GM21447 (cell line): ENCODE results near the gene AK2.
"Not testable (repeated sequence)": the region's sequence is repeated elsewhere in the genome, so short reads cannot be mapped to it uniquely, and the experiment has no call there.

Source experiments
- ATAC-seq: cut with Tn5 transposase; IDR thresholded peaks from one replicate; pipeline ENCODE4 v1.9.1; 2021; ENCODE audit not compliant: unreplicated experiment

Gene AK2

DNA sequence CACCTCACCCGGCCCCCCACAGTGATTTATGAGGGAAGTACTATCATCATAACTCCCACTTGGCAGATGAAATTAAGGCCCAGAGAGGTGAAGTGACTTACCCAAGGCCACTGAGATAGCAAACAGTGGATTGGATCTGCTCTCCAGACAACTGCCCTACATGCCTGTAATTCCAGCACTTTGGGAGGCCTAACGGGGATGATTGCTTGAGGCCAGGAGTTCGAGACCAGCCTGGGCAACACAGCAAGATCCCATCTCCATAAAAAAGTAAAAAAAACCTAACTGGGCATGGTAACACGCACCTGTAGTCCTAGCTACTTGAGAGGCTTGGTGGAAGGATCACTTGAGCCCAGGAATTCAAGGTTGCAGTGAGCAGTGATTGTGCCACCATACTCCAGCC, 57.8 kb downstream of the AK2 start:
- ATAC-seq: no peak

DNA sequence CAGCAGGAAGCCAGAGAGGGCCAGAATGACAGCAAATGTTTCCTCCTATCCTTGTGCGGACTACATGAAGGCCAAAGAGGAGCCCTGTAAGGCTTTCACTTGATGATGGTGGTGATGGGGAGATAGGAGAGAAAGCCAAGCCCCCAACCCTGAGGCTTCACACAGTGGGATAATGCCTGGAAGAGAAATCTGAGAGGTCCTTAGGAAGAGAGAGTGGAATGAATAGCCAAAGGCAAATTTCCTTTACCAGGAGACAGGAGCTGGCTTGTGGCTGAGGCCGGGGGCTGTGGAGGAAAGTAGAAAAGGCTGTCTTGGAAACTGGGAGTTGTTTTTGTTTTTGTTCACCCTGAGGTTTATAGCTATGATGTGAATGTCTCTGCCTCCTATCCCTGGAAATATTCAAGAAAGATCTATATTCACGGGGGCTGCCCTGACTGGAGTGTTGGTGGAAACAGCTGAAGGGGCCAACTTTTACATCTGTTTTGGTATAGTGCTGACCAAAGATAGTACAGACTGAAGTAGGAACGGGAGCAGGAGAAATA, 59.1 kb downstream of the AK2 start:
- ATAC-seq: no peak

DNA sequence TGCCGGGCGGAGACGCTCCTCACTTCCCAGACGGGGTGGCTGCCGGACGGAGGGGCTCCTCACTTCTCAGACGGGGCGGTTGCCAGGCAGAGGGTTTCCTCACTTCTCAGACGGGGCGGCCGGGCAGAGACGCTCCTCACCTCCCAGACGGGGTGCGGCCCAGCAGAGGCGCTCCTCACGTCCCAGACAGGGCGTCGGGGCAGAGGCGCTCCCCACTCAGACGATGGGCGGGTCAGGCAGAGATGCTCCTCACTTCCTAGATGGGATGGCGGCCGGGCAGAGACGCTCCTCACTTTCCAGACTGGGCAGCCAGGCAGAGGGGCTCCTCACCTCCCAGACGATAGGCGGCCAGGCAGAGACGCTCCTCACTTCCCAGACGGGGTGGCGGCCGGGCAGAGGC, 61.6 kb downstream of the AK2 start:
- not testable (repeated sequence) for ATAC-seq

DNA sequence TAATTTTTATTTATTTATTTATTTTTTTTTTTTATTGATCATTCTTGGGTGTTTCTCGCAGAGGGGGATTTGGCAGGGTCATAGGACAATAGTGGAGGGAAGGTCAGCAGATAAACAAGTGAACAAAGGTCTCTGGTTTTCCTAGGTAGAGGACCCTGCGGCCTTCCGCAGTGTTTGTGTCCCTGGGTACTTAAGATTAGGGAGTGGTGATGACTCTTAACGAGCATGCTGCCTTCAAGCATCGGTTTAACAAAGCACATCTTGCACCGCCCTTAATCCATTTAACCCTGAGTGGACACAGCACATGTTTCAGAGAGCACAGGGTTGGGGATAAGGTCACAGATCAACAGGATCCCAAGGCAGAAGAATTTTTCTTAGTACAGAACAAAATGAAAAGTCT, 63.2 kb downstream of the AK2 start:
- ATAC-seq: not testable (repeated sequence)

DNA sequence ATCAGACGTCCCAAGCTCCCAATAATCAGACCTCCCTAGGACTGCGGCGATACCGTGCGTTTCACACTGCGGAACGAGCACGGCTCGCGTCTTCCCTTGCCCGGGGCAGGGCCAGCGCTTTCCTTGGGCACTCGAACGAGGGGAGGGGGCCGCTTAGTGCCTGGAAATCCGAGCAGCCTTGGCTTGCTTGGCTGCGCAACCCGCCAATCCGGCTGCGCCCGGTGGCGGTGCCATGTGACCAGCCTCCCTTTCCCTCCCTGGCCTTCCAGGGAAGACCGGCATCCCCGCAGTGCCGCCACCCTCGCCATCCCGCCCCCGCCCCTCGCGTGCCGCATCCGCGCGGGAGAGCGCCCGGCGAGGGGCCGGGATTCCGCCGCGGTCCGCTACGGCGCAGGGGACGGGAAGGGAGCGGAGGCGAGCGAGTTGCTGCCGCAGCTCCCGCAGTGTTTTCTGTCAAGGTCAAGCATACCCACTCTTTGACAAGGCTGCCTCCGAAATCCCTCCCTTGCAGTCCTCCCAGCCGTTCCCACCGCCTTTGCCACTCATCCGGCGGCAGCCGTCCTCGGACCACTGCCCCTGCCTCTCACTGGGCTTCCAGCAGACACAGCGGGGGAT, 63.8 kb downstream of the AK2 start:
- no peak for ATAC-seq

DNA sequence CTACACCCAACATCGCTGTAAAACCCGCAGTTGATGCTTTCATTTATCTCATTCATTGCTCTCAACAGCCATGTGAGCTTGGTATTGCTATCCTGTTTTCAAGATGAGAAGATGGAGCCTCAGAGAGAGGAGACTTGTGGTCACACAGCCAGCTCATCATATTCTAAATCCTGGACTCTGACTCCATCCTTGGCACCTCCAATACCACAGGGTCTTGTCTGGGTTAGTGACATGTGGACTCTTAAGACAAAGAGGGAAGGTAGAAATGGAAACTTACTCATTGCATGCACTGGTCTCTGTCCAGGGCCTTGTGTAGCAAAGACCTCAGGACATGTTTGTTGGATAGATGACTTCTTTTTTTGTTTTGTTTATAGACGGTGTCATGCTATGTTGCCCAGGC, 65.1 kb downstream of the AK2 start:
- ATAC-seq: no peak

DNA sequence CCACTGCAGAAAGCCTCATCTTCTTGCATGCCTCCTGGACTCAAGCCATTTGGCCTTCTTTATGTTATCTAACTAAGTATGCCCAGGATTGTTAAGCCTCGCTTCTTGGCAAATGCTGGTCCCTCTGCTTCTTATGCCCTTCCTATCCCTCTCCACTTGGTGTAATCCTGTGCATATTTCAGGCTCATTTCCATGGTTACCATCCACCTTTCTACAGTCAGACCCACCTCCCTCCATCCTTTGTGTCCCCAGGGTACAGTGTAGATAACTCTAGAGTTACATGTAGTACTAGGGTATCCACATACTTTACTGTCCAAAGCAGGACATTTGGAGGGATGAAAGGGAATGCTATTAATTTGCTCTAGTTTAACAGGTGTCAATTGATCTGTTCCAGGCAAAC, 65.5 kb downstream of the AK2 start:
- ATAC-seq: no peak

DNA sequence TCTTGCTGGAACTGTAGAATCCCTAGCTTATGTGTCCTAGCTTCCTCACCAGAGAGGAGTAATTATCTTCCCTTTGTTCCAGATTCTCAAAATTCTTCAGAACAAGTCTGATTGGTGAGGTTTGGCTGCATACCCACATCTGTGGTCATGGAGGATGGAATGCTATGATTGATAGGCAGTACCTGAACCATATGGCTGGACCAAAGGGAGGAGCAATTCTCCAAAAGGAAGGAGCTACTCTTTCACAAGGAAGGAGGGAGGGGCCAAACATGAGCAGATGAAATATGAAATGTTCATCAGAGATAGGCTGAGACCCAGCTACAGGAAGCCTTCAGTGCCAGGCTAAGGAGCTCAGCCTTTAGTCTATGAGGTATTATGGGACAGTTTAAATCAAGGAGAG, 67.1 kb downstream of the AK2 start:
- no peak for ATAC-seq

DNA sequence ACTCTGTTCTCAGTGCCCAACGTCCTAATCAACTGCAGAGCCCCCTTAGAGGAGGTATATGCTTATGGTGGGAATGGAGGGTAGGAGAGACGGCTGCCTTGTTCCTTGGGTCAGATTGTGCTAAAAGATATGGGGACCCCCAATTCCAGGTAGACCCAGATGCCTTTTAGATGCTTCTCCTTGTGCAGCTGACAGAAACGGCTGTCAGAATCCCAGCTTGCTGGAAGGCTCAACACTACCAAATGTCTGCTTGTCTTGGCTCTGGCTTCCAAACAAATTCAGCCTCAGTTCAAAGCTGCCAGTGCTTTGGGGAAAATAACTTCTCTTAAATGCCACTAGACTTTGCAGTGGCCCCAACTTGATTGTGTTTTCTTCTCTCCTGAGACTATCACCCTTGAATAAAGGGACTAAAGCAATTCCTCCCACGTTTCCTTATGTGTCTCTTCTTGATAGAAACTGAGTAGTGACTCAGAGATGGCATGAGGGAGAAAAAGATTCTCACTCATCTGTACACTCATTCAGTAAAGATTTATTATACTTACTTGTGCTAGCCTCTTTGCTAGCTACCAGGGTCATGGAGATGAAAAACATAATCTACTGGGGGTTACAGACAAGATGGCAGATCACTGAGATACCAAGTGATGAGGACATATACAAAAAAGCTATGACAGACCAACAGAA, 68.7 kb downstream of the AK2 start:
- no peak for ATAC-seq

DNA sequence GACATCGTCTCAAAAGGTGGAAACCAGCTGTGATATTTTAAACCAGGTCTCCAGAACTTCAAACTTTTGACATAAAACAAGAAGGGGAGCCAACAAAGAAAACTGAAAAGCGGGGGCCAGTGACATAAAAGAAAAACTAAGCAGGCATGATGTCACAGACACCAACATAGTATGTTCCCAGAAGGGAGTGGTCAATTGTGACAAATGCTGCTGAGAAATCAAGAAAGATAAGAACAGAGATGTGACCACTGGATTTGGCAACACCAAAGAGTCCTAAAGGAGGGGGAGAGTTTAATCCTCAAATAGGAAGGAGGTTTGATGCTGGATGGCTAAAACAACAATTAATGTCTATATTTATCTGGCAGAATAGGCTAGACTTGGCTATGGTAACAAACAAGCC, 69.8 kb downstream of the AK2 start:
- no peak for ATAC-seq

DNA sequence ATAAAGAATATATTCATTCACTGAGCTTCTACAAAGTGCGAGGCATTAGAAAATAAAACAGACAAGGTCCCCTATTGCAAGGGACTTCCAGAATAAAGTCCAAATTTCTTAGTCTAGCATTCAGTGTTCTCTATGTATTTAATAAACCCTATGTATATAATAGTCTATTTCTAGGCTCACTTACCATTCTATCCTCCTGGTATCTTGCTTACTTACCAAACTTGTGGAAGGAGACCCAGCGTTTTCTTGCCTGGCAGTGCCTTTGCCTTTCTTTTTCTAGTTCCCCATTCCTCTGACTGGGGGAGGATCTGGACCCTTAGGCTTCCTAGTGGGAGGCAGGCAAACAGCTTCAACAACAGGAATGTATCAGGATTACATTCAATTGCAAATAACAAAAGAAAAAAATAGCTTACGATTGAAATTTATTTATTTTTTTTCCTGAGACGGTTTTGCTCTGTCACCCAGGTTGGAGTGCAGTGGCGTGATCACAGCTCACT, 71.4 kb downstream of the AK2 start:
- ATAC-seq: no peak

DNA sequence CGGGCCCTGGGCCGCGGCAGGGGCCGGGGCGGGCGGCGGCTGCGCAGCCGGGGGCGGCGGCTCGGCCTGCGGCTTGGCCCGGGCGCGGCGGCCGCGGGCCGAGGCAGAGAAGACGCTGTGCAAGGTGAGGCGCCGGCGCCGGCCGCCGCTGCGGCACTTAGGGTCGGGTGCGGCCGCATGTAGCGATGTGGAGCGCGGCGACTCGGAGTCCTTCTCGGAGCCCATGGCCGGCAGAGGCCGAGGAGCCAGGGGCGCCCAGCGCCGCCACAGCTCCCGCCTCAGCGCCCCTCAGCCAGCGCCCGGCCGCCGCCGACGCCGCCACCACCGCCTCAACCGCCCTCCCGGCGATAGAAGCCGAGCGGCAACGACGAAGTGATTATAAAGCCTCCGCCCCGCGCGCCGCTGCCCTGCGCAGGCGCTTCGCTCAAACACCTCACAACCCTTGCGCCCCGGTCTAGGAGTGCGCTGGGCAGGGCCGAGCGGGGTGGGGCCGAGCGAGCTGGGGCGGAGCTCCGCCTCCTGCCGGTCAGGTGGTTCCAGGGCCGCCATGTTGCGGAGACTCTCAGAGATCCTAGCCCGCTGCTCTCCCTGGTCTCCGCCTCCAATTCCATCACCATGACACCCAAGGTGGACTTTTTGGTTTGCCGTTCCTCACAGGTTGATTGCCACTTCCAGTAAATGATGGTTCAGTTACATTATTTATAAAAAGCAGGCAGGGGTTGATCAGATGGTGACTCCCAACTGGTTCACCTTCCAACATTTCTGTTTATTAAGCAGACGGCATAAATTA, 72.0 kb downstream of the AK2 start, which contains the start of gene RNF19B:
RNF19B (minus strand) TSS at position 349 of the 790 bp plus-strand sequence; CDS start at position 225, 124 bp downstream.
- ATAC-seq: peak; percentile 72

DNA sequence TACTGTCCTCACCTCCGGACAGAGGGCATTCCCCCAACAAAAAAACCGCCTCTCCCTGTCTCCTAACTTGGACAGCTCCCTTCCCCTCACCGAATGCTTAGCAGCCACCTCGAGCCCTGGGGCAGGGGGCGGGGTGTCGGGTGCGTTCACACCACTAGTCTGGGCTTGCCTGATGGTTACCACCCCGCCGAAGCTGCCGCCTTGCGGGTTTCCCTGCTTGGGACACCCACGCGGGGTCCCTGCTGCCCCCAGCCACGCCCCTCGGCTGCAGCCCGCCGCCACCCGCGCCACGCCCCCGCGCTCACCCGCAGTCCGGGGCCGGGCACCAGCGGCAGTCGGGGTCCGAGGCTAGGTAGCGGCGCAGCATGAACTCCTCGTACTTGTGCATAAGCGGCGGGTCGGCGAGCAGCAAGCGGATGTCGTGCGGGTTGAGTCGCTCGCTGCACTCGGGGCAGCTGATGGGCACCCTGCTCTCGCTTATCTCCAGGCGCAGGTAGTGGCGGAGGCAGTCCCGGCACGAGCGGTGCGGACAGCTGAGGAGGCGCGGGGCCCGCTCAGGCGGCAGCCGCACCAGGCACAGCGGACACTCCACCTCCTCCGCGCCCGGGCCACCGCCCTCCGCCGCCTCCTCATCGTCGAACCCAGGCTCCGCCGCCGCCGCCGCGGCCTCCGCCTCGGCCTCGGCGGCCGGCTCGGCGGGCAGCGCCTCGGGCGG, 72.8 kb downstream of the AK2 start:
- ATAC-seq: peak; percentile 13

DNA sequence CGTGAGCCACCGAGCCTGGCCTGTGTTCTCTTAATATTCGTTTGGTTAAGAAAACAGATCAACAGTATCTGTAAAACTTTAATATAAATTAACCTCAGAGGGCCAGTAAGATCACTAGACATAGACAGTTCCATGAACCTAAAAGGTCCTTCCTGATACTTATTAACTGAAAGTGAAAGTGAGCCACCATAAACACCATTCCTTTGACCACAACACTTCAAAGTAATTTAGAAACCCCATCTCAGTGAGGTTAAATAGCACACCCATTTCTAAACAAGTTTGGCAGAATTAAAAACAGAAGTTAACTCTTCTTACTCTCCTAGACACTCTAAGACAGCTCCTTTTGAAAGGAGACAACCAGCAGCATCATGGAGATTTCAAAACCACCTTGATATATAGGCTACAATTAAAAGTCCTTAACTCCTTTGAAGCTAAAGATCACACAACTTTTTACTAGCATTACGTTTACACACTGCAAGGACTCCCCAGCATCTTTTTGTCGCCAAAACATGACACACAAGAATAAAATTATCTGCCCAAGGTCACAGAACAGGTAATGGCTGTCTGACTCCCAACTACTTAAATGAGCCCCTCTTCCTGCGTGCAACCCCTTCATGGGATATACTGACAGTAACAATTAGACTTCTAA, 74.3 kb downstream of the AK2 start:
- ATAC-seq: no peak

DNA sequence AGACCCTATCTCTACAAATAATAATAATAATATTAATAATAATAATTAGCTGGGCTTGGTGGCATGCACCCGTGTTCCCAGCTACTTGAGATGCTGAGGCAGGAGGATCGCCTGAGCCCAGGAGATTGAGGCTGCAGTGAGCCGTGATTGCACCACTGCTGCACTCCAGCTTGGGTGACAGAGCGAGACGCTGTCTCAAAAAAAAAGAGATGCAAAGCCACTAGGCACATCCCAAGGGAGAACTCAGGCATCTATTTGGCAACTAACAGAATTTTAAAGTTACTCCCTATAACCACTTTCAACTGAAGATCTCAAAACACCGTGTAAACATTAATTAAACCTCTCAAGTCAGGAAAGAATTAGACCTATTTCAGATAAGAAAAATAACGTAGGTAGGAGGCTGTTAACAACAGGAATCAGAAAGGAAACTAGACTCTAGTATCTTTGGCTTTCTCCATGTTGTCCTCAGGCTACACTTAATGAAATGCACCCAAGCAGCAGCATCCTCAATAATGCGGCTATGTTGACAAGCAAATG, 75.8 kb downstream of the AK2 start:
- no peak for ATAC-seq

DNA sequence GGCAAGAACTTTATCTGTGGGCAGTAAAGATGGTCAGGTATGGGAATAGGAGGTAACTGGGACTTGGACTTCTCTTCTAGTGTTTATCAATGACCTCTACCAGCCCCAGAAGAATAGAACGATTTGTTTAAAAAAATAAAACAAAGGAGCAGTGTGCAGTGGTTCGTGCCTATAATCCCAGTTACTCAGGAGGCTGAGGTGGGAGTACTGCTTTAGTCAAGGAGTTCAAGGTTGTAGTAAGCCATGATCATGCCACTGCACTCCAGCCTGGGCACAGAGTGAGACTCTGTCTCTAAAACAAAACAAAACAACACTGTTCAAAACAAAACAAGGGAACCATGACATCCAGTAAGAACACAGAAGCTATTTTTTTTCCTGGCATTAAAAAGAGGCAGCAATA, 76.3 kb downstream of the AK2 start:
- no peak for ATAC-seq

DNA sequence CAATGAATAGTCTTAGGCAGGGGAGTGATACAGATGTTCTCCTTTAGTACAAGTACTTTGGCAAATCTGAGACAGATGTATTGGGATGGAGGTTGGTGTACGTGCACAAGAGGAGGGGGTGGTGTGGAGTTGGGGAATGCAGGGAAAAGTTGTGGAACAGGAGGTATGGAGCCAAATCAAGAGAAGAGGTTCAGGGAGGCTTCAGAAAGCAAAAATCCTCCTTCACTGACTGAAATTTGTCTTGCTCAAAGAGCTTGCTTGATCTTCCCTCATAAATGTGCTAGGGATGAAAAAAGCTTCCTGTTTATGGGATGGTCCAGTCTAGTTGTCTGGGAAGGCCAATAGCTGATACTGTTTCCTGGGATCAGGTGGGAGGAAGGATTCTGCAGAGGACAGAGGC, 77.9 kb downstream of the AK2 start:
- no peak for ATAC-seq
